HCT116 (cell line): ENCODE measurements around the gene TIMP4. TPM values are rescaled to one million over a fixed set of nuclear protein-coding genes. Genes with fewer than 3 reads are reported as not detected.

Experiments
- ATAC-seq: fragments of 200-7000 bp; cut with Tn5 transposase; 2 replicates; pipeline ENCODE4 v1.9.1; 2020; ENCODE audit warnings: mild to moderate bottlenecking, moderate library complexity
- BruUV-seq: library from RNA; stranded (reverse); fragments of 400-500 nt; replicated peaks from 2 replicates; lab custom pipeline; 2021; lab: Mats Ljungman, UMichigan
- CTCF ChIA-PET: fragments of 300-600 bp; sonication (Branson Sonifier 250); formaldehyde crosslinking; loops from one replicate; lab custom pipeline; 2021; ENCODE audit warnings: antibody characterized with exemption; lab: Charles Lee
- POLR2A ChIA-PET: fragments of 300-600, 350-600 bp; sonication (Branson Sonifier 250); formaldehyde crosslinking; loops from one replicate; lab custom pipeline; 2021; ENCODE audit warnings: antibody characterized with exemption; lab: Charles Lee
- RAD21 ChIA-PET, 2 experiments: fragments of 300-600 bp; sonication (Branson Sonifier 250); formaldehyde crosslinking; loops; one replicate each; lab custom pipeline; 2023; ENCODE audit warnings: low total read pairs in 2 of 2; ENCODE audit not compliant: uncharacterized antibody in 2 of 2, unreplicated experiment in 2 of 2, low non-redundant PET in 1 of 2; lab: Charles Lee
- DNase-seq: peaks from one replicate; pipeline ENCODE4 v3.0.0-alpha.2; 2010; ENCODE audit warnings: low read depth, low spot score
- H2AFZ ChIP-seq: fragments of 200-600 bp; shearing (Covaris generic), sonication (generic); 2 replicates; pipeline ENCODE4 v1.6.1; 2017; ENCODE audit warnings: low read depth, mixed run types, mixed read lengths, antibody characterized with exemption, low read length; ENCODE audit not compliant: poor library complexity, severe bottlenecking
- H3K27ac ChIP-seq: 2 replicates; pipeline ENCODE4 v1.5.1; 2012; ENCODE audit warnings: low read depth, low read length
- H3K27me3 ChIP-seq: fragments of 200-600 bp; sonication (generic); 2 replicates; pipeline ENCODE4 v1.6.1; 2016; ENCODE audit warnings: mixed run types, low read length, mixed read lengths; ENCODE audit not compliant: insufficient read depth
- H3K36me3 ChIP-seq, 2 experiments: fragments of 200-500 bp in 1 of 2; fragments of 200-600 bp in 1 of 2; sonication (Bioruptor generic) in 1 of 2; sonication (generic) in 1 of 2; 2 replicates each; pipeline versions ENCODE4 v1.5.1 to v1.6.1; 2014 to 2016; ENCODE audit warnings: low read length in 2 of 2, inconsistent platforms in 1 of 2, mixed read lengths in 1 of 2, mixed run types in 1 of 2; ENCODE audit not compliant: insufficient read depth in 2 of 2, control insufficient read depth in 1 of 2
- H3K4me1 ChIP-seq, 2 experiments: fragments of 200-600 bp in 1 of 2; sonication (generic) in 1 of 2; 2 replicates each; pipeline versions ENCODE4 v1.5.1 to v1.6.1; 2012 to 2017; ENCODE audit warnings: low read length in 2 of 2, inconsistent platforms in 1 of 2, mild to moderate bottlenecking in 1 of 2, mixed read lengths in 1 of 2, mixed run types in 1 of 2, moderate library complexity in 1 of 2; ENCODE audit not compliant: insufficient read depth in 2 of 2, control insufficient read depth in 1 of 2
- H3K4me2 ChIP-seq: fragments of 200-600 bp; sonication (generic); 2 replicates; pipeline ENCODE4 v1.6.1; 2017; ENCODE audit warnings: mixed run types, low read length, mixed read lengths
- H3K4me3 ChIP-seq, 2 experiments: fragments of 200-600 bp in 1 of 2; sonication (generic) in 1 of 2; replicated peaks in 1 of 2; 2 replicates each; pipeline ENCODE4 v1.5.1; 2011 to 2016; ENCODE audit warnings: low read length in 2 of 2, control low read depth in 1 of 2, low read depth in 1 of 2, mild to moderate bottlenecking in 1 of 2, mixed read lengths in 1 of 2, mixed run types in 1 of 2
- H3K79me2 ChIP-seq: fragments of 200-600 bp; sonication (generic); 2 replicates; pipeline ENCODE4 v1.6.1; 2017; ENCODE audit warnings: mild to moderate bottlenecking, mixed run types, low read length, moderate library complexity, mixed read lengths; ENCODE audit not compliant: insufficient read depth
- H3K9ac ChIP-seq: fragments of 200-600 bp; sonication (generic); 2 replicates; pipeline ENCODE4 v1.6.1; 2016; ENCODE audit warnings: low read length, mixed read lengths
- H3K9me2 ChIP-seq: fragments of 200-600 bp; sonication (generic), shearing (Covaris generic); 2 replicates; pipeline ENCODE4 v1.6.1; 2017; ENCODE audit warnings: mixed run types, mild to moderate bottlenecking, moderate library complexity; ENCODE audit not compliant: insufficient read depth
- H3K9me3 ChIP-seq, 2 experiments: fragments of 200-500 bp in 1 of 2; fragments of 200-600 bp in 1 of 2; sonication (Bioruptor generic) in 1 of 2; sonication (generic) in 1 of 2; 2 replicates each; pipeline ENCODE4 v1.6.1; 2014 to 2017; ENCODE audit warnings: low read length in 2 of 2, mixed read lengths in 2 of 2, inconsistent platforms in 1 of 2, low read depth in 1 of 2, mild to moderate bottlenecking in 1 of 2, mixed run types in 1 of 2, moderate library complexity in 1 of 2; ENCODE audit not compliant: control insufficient read depth in 1 of 2, insufficient read depth in 1 of 2
- H4K20me1 ChIP-seq: fragments of 200-600 bp; sonication (generic), shearing (Covaris generic); 2 replicates; pipeline ENCODE4 v1.6.1; 2017; ENCODE audit warnings: mixed run types, mild to moderate bottlenecking, moderate library complexity; ENCODE audit not compliant: insufficient read depth
- CEBPB ChIP-seq: IDR thresholded peaks from 2 replicates; pipeline ENCODE4 v1.6.1; 2012; ENCODE audit warnings: low read depth
- CTCF ChIP-seq, 3 experiments: fragments of 200-600 bp in 1 of 3; sonication (generic) in 1 of 3; IDR thresholded peaks in 2 of 3; conservative IDR thresholded peaks in 1 of 3; 2 replicates each; pipeline ENCODE4 v1.5.1; 2012 to 2017; ENCODE audit warnings: low read depth in 2 of 3, low read length in 2 of 3, antibody characterized with exemption in 1 of 3, borderline replicate concordance in 1 of 3, control low read depth in 1 of 3, mild to moderate bottlenecking in 1 of 3, mixed read lengths in 1 of 3, mixed run types in 1 of 3, moderate library complexity in 1 of 3; ENCODE audit not compliant: insufficient read depth in 1 of 3
- EGR1 ChIP-seq: IDR thresholded peaks from 2 replicates; pipeline ENCODE4 v1.6.1; 2012; ENCODE audit warnings: low read depth
- FOSL1 ChIP-seq: IDR thresholded peaks from 2 replicates; pipeline ENCODE4 v1.6.1; 2012; ENCODE audit warnings: low read depth
- POLR2AphosphoS5 ChIP-seq: IDR thresholded peaks from 2 replicates; pipeline ENCODE4 v1.6.1; 2011; ENCODE audit warnings: mild to moderate bottlenecking, low read depth, low read length, moderate library complexity
- RAD21 ChIP-seq: IDR thresholded peaks from 2 replicates; pipeline ENCODE4 v1.6.1; 2012; ENCODE audit warnings: low read depth, mild to moderate bottlenecking
- REST ChIP-seq: IDR thresholded peaks from 2 replicates; pipeline ENCODE4 v1.6.1; 2012; ENCODE audit warnings: low read depth
- SP1 ChIP-seq: IDR thresholded peaks from 2 replicates; pipeline ENCODE4 v1.6.1; 2012; ENCODE audit warnings: low read depth
- TCF7L2 ChIP-seq: IDR thresholded peaks from 2 replicates; pipeline ENCODE4 v1.7.0; 2011; ENCODE audit warnings: borderline replicate concordance, inconsistent platforms; ENCODE audit not compliant: insufficient read depth, insufficient read length; ENCODE audit errors: extremely low read depth
- ZFX ChIP-seq: fragments of 450-650 bp; IDR thresholded peaks from 2 replicates; pipeline ENCODE4 v1.6.1; 2017
- ZNF274 ChIP-seq: fragments of 200-500 bp; sonication (Bioruptor generic); IDR thresholded peaks from 2 replicates; pipeline ENCODE4 v1.6.1; 2014; ENCODE audit warnings: mild to moderate bottlenecking, low read depth, low read length, inconsistent platforms
- intact Hi-C: fragments of 100-400 bp; cut with micrococcal nuclease; formaldehyde crosslinking; loops from 2 replicates; pipeline ENCODE4 v1.10.0; 2022
- total RNA-seq: library from RNA; stranded (reverse); gene quantifications from one replicate; pipeline ENCODE4 v1.2.1, GENCODE V29; 2021; ENCODE audit not compliant: unreplicated experiment

Gene TIMP4
- total RNA-seq, 1 experiment from 2014 or later = not detected

- Histone ChIP-seq H3K27ac (peak overlapping the region; percentile 55), H3K4me1 (peaks cover 12 to 35% of the 10 kb centered on the region in 2 experiments), H3K4me3 (no peak overlapping the region), H4K20me1 (no peaks in the 10 kb centered on the region), H3K9me3 (no peaks in the 10 kb centered on the region), H3K4me2 (peak overlapping the region; percentile 29), H3K9ac (no peak overlapping the region), H3K36me3 (no peaks in the 10 kb centered on the region), H3K79me2 (no peaks in the 10 kb centered on the region), H3K9me2 (no peaks in the 10 kb centered on the region), H3K27me3 (no peaks in the 10 kb centered on the region), H2AFZ (no peak overlapping the region)
- DNase-seq = peak; percentile 44
- intact Hi-C loops = no loop called here
- RAD21 ChIA-PET = no interaction called here
- CTCF ChIA-PET = interaction anchor here (1.5 to 6.9 kb wide), 3 partner anchors 14 to 300 kb away, joined by 8 to 75 read pairs (median 20); no protein-coding TSS in a partner anchor
- peak; percentile 69 for ATAC-seq
- POLR2A ChIA-PET = no interaction called here
- no TSS peak for BruUV-seq
- no peak for TF ChIP-seq CEBPB
- TF ChIP-seq RAD21 = peak; percentile 22; the same call in 1 of the 2 replicates
- TF ChIP-seq SP1 = peak; percentile 36
- no peak for TF ChIP-seq CTCF (IDR thresholded peaks at IDR 0.05 in 2 of 3, conservative IDR thresholded peaks at IDR 0.05 in 1 of 3; ENCODE audit: borderline replicate concordance in 1 of 3, insufficient read depth in 1 of 3, low read depth in 2 of 3, low read length in 2 of 3)
- no peak for TF ChIP-seq ZFX
- TF ChIP-seq ZNF274 = no peak
- TF ChIP-seq TCF7L2 = peak; percentile 31
- 0 out of 2 replicates have a peak, but pooled peaks have one; percentile 23 for TF ChIP-seq POLR2AphosphoS5
- TF ChIP-seq REST = no peak
- TF ChIP-seq EGR1 = no peak
- no peak for TF ChIP-seq FOSL1
These were observed 21.5 kb upstream of the TIMP4 start for GRCh38 chr3:12180218-12180617.
